HG03460 (cell line): ENCODE data around the gene OR1D5.
"Not testable (repeated sequence)": the region's sequence is repeated elsewhere in the genome, so short reads cannot be mapped to it uniquely, and the experiment has no call there.

Source experiments
- ATAC-seq: cut with Tn5 transposase; IDR thresholded peaks from one replicate; pipeline ENCODE4 v1.9.1; 2021; ENCODE audit not compliant: unreplicated experiment

The OR1D5 gene, protein sequence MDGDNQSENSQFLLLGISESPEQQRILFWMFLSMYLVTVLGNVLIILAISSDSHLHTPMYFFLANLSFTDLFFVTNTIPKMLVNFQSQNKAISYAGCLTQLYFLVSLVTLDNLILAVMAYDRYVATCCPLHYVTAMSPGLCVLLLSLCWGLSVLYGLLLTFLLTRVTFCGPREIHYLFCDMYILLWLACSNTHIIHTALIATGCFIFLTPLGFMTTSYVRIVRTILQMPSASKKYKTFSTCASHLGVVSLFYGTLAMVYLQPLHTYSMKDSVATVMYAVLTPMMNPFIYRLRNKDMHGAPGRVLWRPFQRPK

DNA sequence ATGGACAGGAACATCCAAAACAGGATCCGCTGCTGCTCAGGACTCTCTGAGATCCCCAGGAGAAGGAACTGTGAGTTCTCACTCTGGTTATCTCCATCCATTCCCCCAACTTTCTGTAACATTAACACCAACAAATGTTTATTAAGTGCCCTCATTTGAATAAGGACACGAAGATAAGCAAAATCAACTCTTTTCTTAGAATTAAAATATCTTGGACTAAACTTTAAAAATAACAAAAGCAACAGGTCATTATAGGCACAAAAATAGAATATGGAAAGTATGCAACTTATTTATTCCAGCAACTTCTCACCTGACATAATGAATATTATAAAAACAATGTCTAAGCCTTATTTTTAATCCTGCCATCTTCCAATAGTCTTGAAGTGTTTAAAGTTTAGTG, at the start of gene OR1D5:
Gene OR1D5, minus strand, starts transcription at position 101 of the 400 bp plus-strand sequence. Its CDS starts 0 bp downstream, at position 101.
- not testable (repeated sequence) for ATAC-seq

DNA sequence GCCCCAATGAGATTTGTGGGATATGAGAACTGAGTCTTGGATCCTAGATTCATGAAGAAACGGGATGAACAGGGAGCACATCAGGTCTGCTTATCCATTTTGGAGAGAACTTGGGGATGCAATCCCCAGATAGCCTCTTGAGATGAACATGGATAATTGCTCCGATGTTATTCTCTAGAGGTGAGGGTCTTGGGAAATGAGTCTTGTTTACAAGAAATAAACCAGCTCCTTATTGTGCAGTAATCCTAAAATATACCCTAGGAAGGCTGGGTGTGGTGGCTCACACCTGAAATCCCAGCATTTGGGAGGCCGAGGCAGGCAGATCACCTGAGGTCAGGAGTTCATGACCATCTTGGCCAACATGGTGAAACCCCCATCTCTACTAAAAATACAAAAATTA, 40.9 kb upstream of the OR1D5 start, which contains the start of gene OR1D2:
Gene OR1D2, minus strand, starts transcription at position 101 of the 400 bp plus-strand sequence. CDS start 11,426 bp downstream, outside the sequence.
- ATAC-seq: no peak

DNA sequence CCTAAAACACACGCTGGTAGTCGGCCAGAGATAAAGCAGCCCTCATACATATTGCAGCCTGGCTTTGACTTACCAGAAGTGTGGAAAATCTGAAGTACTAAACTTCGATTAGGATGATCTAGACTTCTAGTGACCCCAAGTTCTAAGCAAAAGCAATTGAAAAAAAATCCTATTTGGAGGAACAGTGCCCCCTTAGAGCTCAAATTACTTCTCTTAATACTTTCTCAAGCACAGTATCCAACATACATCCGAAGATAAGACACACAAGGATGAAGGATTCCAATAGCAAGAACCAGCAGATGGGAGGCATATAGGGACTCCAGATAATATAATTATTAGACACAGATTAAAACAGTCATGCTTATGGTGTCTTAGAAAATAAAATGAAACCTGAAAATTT, 10.4 kb upstream of the OR1D5 start:
- ATAC-seq: not testable (repeated sequence)

DNA sequence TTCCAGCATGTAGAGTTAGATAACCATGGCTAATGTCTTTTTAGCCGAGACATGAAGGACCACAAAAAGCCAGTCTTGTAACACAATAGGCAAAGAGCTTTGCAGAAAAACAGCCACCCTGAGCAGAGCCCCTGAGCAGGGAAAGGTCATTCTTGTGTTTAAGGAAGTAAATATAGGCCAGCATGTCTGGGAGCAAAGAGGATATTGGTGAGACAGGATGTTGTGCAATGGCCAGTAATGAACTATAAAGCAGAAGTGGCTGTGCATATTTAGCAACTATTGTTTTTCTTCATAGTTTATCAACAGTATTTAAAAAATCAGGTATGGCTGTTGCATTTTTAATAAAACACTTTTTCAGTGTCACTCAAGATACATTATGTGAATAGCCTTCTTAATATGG, 1.8 kb upstream of the OR1D5 start:
- not testable (repeated sequence) for ATAC-seq

DNA sequence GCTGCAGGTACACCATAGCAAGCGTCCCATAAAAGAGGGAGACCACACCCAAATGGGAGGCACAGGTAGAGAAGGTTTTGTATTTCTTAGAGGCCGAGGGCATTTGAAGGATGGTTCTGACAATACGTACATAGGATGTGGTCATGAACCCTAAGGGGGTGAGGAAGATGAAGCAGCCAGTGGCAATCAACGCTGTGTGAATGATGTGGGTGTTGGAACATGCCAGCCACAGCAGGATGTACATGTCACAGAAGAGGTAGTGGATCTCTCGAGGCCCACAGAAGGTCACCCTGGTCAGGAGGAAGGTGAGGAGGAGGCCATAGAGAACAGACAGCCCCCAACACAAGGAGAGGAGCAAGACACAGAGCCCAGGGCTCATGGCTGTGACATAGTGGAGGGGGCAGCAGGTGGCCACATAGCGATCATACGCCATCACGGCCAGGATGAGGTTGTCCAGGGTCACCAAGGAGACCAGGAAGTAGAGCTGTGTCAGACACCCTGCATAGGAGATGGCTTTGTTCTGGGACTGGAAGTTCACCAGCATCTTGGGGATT, 506 bp downstream of the OR1D5 start:
- not testable (repeated sequence) for ATAC-seq

DNA sequence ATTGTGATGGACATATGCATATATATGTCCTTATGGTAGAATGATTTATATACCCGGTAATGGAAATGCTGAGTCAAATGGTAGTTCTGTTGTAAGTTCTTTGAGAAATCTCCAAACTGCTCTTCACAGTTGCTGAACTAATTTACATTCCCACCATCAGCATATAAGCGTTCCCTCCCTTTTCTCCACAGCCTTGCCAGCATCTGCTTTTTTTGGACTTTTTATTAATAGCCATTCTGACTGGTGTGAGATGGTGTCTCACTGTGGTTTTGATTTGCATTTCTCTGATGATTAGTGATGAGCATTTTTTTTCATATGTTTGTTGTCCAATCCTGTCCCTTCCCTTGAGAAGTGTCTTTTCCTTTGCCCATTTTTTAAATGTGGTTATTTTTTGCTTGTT, 8.5 kb downstream of the OR1D5 start:
- not testable (repeated sequence) for ATAC-seq

DNA sequence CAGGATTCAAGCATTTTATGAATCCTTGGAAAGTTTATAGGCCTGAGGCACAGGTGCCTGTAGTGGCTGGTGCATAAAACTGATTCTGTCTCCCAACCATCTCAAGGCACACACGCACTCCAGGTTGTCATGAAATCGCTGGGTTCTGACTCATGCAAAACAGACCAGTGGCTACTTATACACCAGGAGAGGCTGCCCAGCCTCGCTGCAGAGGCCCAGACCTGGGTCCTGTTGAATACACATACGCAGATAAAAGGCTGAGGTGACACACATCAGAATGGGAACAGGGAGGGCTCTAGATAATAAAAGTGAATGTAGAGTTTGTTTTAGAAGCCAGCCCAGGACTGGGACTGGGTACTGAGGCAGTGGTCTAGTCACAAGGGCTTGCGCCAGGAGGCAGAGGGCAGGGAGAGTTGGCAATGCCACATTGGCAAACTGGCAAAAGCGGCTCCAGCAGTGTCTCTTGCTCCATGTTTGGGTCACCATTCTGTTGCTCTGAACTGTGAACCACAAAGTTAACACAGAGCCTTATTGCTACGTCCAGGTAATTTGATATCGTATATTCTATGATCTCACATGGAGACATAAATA, 13.6 kb downstream of the OR1D5 start:
- no peak for ATAC-seq

DNA sequence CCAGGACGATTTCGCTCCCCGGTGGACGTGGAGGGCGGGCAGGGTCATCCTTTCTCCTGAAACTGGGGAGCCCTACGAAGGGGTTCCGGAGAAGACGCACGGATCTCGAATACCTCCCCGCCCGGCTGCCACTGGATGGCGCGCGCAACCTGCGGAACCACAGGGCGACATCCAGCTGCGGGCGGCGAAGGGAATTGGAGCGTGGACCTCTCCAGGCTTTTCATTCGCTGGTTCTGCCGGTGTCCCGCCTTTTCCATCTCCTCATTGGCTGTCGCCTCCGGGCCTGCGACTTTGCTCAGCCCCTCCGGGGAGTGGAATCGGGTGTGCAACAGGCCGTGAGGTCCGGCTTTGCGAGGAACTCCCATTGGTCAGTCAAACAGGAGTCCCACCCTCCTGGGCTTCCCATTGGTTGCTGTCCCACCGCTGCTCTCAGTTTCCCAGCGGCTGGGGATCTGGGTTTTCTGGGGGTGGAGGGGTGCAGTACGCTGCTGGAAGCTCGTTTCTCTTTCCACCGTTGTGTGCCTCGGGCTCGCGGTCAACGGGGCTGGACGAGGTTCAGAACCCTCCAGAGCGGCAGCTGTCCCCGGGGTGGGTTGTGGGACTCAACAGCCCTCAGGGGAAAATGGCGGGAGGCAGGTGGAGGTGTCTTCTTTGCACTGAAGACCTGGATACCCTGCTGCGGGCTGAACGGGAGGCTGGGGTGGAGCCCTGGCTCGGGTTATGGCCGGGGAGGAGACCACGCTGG, 14.5 kb downstream of the OR1D5 start:
- ATAC-seq: peak; percentile 89

DNA sequence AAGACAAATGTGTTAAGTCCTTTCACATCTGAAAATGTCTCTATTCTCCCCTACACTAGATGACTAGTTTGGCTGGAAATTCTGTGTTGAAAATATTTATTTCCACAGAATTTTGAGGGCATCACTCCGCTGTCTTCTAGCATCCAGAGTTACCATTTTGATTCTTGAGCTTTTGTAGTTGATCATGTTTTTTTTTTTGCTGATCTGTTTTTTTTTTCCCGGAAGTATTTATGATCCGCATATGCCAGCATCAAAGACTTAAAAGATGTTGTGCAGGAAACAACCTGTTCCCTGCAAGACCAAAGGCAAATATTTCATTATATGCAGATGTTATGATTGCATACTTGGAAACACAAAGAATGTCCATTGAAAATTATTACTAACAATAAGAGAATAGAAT, 16.7 kb downstream of the OR1D5 start:
- no peak for ATAC-seq

DNA sequence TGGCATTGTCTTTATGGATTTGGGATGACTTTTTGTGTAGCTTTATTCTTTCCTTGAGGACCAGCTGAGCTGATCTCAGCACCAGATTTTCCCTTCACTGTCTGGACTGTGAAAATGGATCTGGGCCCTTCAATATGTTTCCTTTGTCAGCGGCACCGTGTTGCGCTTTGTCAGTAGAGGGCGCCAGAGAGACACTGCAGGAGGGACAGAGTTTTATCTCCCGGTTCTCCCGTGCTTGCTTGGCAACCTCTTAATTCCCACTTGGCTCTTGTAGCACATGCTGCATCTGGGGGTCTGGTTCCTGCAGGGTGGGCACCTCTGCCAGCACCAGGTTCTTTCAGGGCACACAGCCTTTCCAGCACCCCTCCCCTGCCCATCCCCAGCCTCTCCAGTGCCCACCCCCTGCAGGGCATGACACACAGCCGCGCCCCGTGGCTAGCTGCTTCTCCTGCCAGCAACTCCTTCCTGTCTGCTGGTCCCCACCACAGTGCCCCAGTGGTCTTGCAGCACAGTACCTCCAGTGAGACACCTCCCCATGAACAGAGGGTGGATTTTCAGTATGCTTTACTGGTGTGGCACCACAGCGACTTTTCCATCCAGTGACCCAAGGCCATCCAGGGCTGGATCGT, 19.6 kb downstream of the OR1D5 start:
- ATAC-seq: no peak

DNA sequence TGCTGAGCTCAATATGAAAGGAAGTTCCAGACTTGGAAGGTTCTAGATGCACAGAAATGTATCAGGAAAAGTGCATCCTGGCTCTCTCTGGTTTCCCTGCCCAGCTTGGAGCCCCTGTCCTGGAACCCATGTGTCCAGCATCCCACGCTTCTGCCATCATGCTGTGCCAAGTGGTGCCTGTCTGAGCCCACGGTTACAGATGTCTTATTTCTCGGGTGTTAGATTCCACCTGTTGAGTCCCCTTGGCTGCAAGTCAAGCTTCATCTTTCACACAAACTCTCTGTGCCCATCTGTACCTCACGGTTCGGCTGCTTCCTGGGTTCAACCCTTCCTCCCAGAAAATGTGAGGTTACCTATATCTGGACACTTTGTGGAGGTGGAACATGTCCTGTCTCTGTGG, 22.5 kb downstream of the OR1D5 start:
- no peak for ATAC-seq

DNA sequence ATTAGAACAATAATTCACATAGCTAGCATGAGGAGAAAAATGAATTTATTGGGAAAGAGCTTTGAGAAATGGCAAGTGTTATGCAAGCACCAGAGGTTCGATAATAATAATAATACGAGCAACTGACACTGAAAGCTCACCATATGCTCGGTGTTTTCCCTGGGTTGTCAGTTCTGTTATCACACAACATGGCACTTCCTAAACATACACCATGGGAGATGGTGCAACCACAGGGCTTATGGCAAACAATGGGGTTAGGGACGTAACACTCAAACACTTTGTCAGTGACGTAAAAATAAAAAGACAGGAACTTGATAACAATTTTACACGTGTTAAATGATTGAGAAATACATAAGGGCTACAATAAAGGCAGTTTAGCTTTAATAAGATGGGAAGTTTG, 23.7 kb downstream of the OR1D5 start:
- ATAC-seq: no peak

DNA sequence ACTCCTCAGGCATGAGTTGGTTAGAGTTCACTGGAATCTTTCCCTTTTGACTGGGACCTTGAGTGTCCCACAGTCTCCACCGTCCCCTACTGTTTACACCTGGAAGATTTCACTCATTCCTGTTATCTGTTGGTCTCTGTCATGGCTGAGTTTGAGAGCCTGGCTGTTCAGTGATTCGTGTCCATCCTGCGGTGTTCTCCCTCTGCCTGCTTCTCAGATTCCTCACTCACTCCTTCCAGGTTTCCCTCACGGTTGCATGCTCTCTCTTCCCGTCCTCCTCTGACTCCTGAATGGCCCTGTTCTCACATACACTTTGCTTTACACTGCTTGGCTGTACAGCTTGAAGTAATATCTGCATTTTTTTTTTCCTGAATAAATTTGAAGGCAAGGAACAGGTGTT, 24.5 kb downstream of the OR1D5 start:
- no peak for ATAC-seq

DNA sequence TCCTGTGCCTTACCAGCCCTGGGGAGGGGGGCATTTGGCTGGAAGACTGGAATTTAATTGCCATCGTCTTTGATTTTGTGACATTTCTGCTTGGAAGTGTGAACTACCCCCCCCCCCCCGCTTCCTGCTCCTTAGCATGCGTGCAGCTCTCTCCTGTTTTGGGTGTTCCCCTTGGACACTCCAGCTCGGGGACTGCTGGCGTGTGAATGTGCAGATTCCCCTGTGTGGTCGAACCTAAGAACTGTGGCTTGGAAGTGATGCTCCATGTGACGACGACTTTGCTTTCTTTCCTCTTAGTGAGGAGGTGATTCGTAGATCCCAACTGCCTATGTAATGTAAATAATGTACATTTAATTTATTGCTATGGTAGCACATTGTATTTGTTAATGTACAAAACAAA, 26.1 kb downstream of the OR1D5 start:
- no peak for ATAC-seq

DNA sequence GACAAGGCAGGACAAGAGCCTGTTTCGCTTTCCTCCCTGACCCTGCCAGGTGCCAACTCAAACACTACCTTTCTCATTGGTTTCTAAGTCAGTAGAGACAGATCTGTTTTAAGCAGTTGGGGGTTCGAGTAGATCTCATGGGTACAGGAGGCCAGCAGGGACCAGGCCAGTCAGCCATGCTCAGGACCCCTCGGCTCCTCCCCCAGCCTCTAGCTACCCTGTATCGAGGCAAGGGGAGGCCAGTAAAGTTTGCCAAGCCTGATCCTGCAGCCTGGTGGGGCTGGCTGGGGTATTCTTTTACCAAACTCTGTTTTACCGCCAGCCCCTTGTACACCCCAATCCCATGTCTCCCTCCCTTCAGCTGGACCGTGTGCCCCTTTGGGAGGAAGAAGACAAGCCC, 26.6 kb downstream of the OR1D5 start:
- ATAC-seq: no peak

DNA sequence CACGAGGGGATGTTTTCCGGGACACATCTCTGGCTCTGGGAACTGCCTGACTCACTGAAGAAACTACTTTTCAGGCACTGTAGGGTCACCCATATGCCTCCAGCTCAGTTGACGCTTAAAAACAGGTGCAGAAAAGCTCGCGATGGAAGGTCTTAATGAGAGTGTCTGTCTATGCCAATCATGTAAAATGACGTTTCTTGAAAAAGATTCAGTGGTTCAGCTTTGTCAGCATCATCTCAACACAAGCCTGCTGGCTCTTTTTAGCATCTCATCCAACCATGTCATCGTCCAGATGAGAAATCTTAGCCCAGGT, 27.5 kb downstream of the OR1D5 start:
- ATAC-seq: no peak

DNA sequence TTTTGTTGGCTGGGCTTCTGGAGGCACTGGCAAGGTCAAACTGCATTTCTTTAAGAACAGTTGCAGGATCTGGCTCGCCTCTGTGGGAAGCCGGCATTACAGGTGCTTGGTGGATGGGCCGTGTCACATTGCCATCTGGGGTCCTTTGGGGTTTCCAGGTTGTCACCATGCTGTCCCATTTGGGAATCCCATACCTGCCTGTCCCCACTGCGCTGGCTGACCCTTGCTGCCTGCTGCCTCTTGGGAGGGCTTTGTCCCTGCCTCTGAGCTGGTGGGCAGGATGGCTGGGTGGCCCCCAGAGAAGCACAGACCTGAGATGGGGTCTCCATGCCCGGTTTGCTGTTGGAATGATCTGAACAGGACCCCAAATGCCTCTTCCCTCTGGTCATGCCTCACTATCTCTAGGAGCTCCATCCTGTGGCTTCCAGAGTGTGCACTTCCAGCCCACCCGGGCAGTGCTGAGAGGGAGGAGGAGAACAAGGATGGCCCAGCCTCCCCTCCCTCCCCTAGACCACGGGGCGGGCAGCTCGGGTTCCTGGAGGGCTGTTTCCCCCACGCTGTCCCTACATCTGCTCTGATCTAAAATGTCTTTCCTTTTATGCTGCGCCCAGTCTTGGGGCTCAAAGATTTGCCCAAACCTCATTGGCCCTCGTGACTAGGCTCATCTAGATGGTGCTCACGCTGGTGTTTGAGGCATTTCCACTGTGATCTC, 28.0 kb downstream of the OR1D5 start:
- ATAC-seq: no peak

DNA sequence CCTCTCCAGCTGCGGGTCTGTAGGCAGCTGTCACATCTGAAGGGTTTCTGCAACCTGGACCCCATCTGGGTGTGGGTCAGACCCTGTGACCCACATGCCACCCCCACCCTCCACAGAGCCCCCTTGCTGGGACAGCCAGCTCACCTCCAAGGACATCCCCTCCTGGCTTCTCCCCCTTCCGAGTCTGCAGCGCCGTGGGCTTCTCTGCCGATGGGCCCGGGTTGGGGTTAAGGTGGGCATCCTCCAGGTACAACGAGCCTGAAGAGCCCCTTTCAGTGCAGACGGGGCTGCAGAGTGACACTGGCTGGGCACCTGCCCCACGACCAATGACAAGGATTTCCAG, 28.9 kb downstream of the OR1D5 start:
- ATAC-seq: no peak

DNA sequence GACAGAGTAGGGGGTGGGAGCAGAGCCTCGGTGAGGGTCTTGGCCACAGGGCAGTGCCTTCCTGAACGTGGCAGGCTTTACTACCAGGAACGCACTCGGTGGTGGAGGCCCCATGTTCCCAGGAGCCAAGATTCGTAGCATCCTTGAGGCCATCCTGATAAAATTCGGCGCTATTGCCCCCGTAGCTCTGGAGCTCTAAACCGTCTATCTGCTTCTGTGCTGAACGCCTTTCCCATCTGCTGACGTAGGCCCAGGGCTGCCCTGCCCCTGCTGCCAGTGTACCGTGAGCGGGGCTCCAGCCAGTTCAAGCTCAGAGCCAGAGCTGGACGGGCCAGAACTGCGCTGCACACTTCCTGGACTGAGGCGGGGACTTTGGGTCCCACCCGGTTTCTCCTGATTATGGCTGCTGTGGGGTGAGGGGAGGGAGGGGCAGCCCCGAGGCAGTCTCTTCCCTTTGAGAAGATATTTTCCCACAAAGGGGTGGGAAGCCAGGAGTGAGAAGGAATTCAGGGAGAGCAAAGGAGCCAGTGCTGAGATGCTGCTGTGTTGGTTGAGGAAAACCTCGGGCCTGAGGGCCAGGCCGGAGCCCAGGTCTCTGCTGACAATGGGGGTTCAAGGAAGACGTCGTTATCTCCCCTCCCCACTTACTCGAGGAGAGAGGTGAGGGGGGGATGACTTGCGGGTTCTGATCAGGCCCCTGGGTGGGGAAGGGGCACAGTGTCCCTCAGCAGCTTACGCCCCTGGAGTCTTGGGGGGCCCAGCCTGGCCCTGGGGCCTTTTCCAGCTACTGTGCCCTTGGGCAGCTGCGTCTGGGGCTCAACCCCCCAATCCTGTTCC, 29.4 kb downstream of the OR1D5 start:
- ATAC-seq: no peak

DNA sequence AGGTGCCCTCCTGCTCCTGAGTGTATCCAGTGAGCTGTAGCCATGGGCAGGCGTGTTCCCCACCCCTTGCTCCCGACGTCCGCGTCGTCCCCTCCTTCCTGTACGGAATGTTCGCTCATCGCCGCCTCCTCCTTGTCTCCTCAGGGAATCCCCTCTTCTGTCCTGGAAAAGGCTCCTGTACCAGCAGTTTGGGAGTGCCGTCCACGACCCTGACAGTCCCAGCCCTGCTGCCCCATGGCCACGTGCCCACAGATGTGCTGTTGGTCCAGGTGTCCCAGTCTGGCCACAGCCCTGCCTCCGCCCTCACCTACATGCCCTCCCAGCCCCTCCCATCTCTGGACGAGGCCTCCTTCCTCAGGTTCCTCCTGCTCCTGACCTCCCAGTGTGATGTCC, 30.2 kb downstream of the OR1D5 start:
- ATAC-seq: no peak
